M059J (cell line): Measurements from ENCODE around the gene SGMS2. TPM values are rescaled to one million over a fixed set of nuclear protein-coding genes. Genes with fewer than 3 reads are reported as not detected.
"Not testable (repeated sequence)": the region's sequence is repeated elsewhere in the genome, so short reads cannot be mapped to it uniquely, and the experiment has no call there.

ENCODE experiments used
- DNase-seq: peaks from one replicate; pipeline ENCODE4 v3.0.0-alpha.2; 2012; ENCODE audit warnings: low read depth
- total RNA-seq: library from RNA; depleted of rRNA; stranded (reverse); fragments of >200 nt; shearing (Covaris generic); gene quantifications from 2 replicates; pipeline ENCODE4 v1.2.3, GENCODE V29; 2014

SGMS2 gene
- total RNA-seq, 1 experiment from 2014 or later: 27.1 TPM

DNA sequence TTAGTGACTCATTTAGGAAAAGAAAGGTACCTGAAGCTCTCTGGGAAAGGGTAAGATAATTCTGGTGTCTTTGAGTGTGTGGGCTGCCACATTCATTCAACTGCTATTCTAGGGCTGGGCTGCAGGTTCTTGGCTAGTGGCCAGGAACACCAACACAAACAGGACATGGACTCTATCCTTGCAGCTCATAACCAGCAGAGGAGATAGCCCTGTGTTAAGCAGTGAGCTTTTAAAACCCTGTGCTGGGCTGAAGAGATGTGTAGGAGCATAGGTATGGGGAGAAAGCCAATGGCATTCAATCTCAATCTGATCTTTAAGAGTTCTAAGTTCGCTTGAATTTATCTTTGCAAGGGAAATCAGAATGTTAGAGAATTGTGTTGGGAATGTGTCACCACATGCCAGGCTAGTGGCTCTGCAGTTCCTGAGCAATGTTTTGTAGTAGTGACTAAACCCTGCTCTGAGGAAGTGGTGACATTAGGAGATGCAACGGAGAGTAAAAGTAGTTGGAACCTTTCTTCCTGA lies 39.2 kb downstream of the SGMS2 start:
- DNase-seq: peak; percentile 76

DNA sequence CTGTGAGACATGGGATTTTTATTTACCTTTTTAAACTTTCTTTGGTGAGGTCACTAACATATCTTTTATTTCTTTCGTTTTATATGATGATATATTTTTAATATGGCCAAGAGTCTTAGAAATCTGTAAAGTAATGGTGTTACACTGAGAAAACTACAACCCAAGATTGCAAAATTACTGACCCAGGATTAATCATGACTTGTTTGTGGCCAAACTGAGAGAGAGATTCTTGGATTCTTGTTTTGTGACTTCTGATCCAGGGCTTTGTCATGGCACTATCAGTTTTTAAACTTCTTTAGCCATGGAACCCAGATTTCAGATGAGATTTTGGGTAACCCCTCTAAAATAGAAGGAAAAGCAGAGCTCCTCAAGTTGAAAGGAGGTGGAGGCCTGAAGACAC lies 42.0 kb downstream of the SGMS2 start:
- DNase-seq: no peak

DNA sequence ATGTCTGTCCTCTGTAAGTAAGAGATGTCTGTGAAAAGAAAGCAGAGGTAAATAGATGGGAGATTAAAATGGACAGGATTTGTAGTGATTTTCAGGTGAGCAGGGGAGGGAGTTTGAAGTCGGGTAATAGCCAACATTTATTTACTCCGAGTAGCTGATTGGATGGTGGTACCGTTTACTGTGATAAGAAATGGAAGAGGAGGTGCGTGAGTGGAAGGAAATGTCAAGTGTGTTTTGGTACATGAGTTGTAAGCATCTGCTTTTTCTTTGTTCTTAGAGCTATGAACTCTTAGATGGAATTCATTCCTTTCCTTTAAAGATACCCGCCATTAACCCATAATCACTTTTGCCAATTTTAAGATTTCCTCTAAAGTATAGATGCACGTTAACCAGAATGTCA lies 45.5 kb downstream of the SGMS2 start:
- no peak for DNase-seq

DNA sequence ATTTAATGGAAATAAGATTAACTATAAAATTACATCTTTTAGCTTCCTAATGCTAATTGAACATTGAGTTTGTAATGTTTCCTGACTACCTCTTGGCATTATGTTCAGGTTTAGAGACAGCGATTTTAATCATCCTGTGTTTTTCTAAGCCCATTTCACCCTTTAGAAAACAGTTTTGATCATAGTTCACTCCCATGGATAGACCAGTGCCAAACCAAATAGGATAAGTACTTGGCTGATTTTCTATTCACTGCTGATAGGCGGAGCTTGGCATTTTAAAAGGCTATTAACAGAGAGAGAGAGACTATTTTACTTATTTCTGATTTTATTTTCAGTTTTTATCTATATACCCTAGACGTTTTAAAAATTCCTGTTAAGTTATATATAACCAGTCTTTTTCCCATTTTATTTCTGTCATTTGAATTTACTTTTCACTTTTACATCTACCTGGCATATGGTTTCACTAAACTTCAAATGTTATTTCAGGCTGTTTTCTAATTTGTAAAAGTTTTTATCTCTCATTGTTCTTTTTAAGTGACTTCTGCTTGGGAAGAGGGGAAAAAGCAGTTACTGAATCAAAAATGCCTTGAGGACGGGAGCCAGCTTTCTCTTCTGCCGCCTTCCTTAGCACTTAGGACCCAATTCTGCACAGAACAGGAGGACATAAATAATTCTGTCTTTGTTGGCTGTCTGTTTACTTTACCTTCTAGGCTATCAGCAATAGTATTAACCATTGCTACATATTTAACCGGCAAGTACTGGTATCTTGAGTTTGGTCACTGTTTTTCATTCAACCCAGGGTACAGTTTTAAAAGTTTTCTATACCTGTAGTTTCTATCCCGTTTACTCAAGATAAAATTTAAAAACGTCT lies 46.4 kb downstream of the SGMS2 start:
- no peak for DNase-seq

DNA sequence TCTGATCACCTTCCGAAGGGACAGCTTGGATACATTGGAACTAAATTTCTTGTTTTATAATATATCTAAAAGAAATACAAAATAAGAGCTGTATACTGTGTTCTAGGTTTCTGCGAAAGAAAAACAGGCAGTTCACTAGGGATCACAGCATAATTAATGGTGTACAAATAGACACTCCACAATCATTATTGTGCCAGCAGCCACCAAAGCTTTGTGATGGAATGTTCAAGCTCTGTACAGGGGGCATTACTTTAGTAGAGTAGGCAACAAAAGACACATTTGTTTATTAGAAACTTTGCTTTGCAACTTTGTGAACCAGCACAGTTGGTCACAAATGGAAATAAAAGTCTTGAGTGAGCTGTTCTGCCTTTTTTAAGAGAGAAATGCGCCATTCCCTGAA lies 49.3 kb downstream of the SGMS2 start:
- DNase-seq: no peak

DNA sequence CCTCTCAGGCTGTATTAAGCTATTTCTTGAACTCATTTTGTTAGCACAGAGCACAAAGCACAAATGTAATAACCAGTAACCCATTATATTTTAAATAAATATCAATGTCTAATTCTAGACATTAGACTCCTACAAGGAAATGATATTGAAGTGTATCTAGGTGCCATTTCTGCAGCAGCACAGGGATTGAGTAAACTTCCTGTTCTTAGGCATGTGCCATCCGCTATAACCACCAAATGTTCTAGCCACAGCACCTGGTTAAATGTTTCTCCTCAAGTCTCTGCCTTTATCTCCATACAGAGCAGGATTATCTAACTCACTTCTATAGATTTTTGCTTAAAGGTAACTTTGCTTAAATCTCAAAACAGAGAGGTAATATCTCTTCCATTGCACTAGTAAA lies 51.4 kb downstream of the SGMS2 start:
- DNase-seq: no peak

- no peak for DNase-seq
Observed at GRCh38 chr4:107877361-107877760, 52.6 kb downstream of the SGMS2 start.

DNA sequence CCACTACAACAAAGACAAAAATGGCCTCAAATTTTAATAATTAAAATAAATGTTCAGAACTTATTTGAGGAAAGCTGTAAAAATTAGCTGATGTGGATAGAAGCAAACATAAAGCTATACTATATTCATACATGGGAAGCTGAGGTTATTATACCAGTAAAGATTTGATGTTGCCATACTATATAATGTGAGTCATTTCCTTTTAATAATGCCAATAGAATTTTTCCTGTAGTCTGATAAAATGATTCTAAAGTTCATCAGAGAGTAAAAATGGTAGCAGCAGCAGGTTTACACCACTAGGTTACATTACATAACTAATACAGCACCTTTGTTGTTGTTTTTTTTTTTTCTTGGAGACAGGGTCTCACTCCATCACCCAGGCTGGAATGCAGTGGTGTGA lies 61.1 kb downstream of the SGMS2 start:
- DNase-seq: no peak

DNA sequence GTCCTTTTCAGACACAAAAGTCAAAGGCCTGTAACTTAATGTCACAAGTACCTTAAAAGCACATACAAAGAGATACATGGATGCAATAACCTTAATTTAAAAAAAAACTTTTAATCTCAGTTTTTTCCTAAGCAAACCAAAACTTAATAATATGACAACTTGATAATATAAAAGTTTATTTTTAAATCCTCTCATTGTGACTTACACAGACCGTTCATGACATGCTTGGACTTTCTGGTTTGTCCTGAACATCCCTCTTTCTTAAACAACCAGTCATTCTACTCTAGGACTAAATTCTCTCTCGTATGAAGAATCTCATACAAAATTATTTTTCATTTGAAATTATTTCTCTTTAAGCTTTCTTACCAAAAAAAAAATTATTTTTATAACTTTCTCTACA lies 63.5 kb downstream of the SGMS2 start:
- DNase-seq: peak; percentile 3

DNA sequence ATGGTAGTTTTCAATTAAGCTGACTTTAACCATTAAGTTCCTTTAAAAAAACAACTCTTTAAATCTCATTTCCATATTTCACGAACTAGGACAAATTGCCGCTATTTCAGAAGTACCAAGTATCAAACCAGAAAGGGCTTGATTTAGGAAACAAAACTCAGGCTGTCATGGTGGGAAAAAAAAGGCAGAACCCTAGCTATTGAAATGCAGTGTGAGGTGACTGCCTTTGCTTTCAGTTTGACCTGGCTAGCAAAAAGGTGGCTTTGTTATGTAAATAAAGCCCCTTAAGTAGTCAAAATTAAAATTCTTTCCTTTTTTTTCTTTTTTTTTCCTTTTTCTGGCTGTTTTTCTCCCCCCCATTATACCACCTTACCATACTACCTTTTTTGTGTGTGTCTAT lies 66.0 kb downstream of the SGMS2 start:
- DNase-seq: no peak

GRCh38 chr4:107891299-107891698 lies 66.6 kb downstream of the SGMS2 start:
- DNase-seq: no peak

GRCh38 chr4:107893171-107894137 lies 68.7 kb downstream of the SGMS2 start:
- no peak for DNase-seq

DNA sequence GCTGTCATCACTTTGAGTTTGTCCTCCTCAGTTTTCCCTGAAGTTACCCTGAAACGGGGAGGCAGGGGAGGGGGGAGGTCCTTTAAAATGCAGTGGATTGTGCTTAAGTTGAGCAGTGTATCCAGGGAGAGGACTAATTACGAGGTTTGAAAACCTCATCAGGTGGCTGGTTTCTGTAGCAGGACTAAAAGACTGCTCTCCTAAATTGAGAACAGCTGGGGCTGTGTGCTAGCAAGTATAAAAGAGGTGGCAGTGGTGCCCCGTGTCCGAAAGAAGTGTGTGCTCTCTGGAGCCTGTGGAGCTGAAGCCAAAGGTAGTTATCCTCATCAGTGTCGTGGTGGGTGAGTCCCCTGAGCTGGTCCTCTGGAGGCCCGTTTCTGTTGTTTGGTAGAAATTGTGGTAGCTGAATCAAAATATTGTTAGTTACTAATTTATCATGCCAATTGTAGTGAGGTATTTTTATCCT lies 69.4 kb downstream of the SGMS2 start:
- DNase-seq: no peak

DNA sequence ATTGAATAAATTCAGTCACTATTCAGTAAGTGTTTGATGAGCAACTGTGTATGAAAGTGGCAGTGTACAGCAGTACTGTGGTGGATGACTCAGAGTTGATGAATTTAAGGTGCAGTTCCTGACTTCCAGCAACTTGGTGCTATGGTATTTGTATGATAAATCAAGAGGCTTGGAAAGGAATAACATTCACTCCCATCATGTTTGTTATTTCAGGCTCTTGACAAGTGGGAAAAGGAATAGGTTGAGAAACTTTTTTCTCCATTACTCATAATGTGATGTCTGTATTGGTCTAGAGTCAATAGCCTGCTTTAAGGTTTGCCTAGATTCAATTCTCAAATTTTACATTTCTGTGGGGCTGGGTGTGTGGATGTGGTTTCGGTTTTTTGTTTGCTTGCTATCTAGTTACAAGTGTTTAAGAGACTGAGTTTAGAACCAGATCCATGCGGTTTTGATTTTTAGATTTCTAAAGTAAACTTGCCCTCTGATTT lies 71.5 kb downstream of the SGMS2 start:
- DNase-seq: peak; percentile 96

DNA sequence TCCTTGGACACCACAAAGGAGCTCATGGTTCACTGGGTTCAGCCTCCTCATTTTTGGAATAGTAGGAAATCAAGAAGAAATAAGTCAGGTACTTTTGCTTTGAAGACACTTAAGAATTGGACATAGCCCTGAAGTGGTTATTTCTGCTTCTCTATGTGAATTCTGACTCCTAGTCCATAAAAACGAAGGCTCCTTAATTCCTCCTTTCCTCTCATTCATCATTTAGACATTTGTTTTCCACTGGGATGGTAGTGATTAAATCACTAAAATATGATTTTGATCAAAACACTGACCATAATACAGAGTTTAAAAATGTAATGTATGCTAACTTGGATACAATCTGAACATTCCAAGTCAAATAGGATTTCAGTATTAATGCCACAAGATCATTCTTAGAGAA lies 71.9 kb downstream of the SGMS2 start:
- no peak for DNase-seq

GRCh38 chr4:107897823-107898222 lies 73.1 kb downstream of the SGMS2 start:
- DNase-seq: no peak

- DNase-seq: no peak
Observed at GRCh38 chr4:107900067-107900466, 75.3 kb downstream of the SGMS2 start.

GRCh38 chr4:107900508-107900907 lies 75.8 kb downstream of the SGMS2 start:
- DNase-seq: no peak

- DNase-seq: no peak
Observed at GRCh38 chr4:107901213-107901934, 76.6 kb downstream of the SGMS2 start.

GRCh38 chr4:107902715-107903114 lies 78.0 kb downstream of the SGMS2 start:
- DNase-seq: no peak

DNA sequence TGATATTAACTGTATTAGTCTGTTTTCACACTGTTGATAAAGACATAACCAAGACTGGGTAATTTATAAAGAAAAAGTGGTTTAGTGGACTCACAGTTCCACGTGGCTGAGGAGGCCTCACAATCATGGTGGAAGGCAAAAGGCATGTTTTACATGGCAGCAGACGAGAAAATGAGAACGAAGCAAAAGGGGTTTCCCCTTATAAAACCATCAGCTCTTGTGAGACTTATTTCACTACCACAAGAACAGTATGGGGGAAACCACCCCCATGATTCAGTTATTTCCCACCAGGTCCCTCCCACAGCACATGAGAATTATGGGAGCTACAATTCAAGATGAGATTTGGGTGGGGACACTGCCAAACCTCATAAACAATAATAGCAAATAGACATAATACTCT lies 80.3 kb downstream of the SGMS2 start:
- not testable (repeated sequence) for DNase-seq
